ENCODE results near the gene ARPC1A.

GRCh38 chr7:99372275-99373090 is 46.8 kb downstream of the ARPC1A start:
- TF ChIP-seq POLR2A (IDR thresholded peaks at IDR 0.05; ENCODE audit: low read length): no peak
- no peak for TF ChIP-seq GATA1 (IDR thresholded peaks at IDR 0.05; ENCODE audit: low read depth, low read length)
